Thyroid gland (tissue), 4 donors: ENCODE measurements around the gene PERP.

Experiments used
- CTCF ChIP-seq, 6 experiments: fragments of 200-600 bp in 3 of 6; fragments of 450-650 bp in 3 of 6; sonication (generic) in 3 of 6; IDR thresholded peaks; one replicate each; pipeline ENCODE4 v1.5.1; 2016 to 2019; ENCODE audit warnings: antibody characterized with exemption in 6 of 6, mild to moderate bottlenecking in 2 of 6, inconsistent platforms in 1 of 6, moderate library complexity in 1 of 6
- POLR2A ChIP-seq, 2 donors: fragments of 450-650 bp; IDR thresholded peaks; one replicate each; pipeline ENCODE4 v1.6.1; 2017; ENCODE audit warnings: antibody characterized with exemption in 2 of 2, mild to moderate bottlenecking in 2 of 2, moderate library complexity in 1 of 2

DNA sequence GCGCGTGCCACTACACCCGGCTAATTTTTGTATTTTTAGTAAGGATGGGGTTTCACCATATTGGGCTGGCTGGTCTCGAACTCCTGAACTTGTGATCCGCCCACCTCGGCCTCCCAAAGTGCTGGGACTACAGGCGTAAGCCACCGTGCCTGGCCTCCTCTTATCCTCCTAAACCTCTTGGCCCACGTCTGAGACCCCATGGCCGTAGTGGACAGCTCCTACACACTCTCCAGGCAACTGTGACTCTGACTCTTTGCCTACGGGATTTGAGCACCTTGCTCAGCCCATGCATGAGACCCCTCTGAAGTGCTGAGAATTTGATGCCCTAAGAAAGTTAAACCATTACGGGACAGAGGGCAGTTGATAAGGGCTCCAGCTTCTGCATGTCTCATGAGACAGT is 25.0 kb downstream of the PERP start:
- no peak for TF ChIP-seq CTCF (IDR thresholded peaks at IDR 0.05)
- TF ChIP-seq POLR2A (IDR thresholded peaks at IDR 0.05) = no peak
